ENCODE measurements around the gene PTPRD.

The PTPRD gene

DNA sequence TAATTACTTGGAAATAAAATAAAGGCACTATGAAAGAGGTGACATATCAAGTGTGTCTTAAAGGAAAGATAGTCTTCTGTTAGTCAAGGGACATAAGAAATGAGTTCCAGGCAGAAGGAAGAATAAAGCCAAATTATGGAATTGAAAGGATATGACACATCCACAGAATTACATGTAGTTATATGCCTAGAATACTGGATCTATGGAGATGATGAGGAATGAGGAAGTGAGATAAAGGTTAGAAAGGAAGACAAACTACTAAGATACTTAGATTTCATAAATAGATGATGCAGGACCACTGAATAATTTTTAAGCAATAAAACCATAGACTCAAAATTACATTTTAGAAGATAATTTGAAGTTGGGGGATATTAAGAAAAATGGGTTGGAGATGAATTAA lies 609.8 kb downstream of the PTPRD start:
- Mint-ChIP-seq H3K27me3 (no peaks in the 10 kb centered on the region), H3K27ac (no peak overlapping the region), H3K36me3 (ENCODE audit: low read depth) (no peaks in the 10 kb centered on the region), H3K4me3 (no peak overlapping the region), H3K4me1 (ENCODE audit: low read depth) (no peaks in the 10 kb centered on the region), H3K9me3 (peaks cover 9% of the 10 kb centered on the region)
- DNase-seq: no peak

DNA sequence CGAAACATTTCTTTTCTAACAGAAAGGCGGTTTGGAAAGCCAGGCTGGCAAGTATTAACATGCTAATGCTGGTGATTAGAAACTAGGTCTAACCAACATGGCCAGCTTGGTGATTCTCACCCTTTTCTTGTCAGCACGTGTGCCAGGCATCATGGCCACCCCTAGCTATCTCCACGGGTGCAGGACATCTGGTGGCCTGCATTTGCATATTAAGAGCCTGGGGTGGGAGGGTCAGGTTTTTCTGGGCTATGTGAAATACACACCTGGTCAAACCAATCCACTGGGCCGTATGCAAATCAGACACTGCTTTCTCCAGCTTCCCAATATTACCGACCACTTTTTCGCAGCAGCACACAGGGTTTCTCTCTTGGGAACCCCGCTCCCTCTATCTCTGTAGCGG lies 612.1 kb downstream of the PTPRD start:
- Mint-ChIP-seq H3K36me3 (ENCODE audit: low read depth) (no peaks in the 10 kb centered on the region), H3K4me3 (no peak overlapping the region), H3K4me1 (ENCODE audit: low read depth) (no peaks in the 10 kb centered on the region), H3K9me3 (peaks cover 9% of the 10 kb centered on the region), H3K27ac (no peak overlapping the region), H3K27me3 (no peaks in the 10 kb centered on the region)
- no peak for DNase-seq

- Mint-ChIP-seq H3K4me1 (ENCODE audit: low read depth) (no peaks in the 10 kb centered on the region), H3K9me3 (peaks cover 13% of the 10 kb centered on the region)
Observed at GRCh38 chr9:9998491-9999287, 614.1 kb downstream of the PTPRD start.

GRCh38 chr9:9997585-9997984 lies 615.2 kb downstream of the PTPRD start:
- H3K4me1 Mint-ChIP-seq (ENCODE audit: low read depth): no peaks in the 10 kb centered on the region
- no peak overlapping the region for H3K27ac Mint-ChIP-seq
- H3K36me3 Mint-ChIP-seq (ENCODE audit: low read depth): no peaks in the 10 kb centered on the region
- peaks cover 13% of the 10 kb centered on the region for H3K9me3 Mint-ChIP-seq
- H3K27me3 Mint-ChIP-seq: no peaks in the 10 kb centered on the region
- no peak overlapping the region for H3K4me3 Mint-ChIP-seq
- no peak for DNase-seq

More at GRCh38 chr9:9998491-9999287, 614.1 kb downstream of the PTPRD start:
- Mint-ChIP-seq H3K4me3 (no peak overlapping the region), H3K27me3 (no peaks in the 10 kb centered on the region), H3K27ac (no peak overlapping the region), H3K36me3 (ENCODE audit: low read depth) (no peaks in the 10 kb centered on the region)
- no peak for DNase-seq

- Mint-ChIP-seq H3K27me3 (no peaks in the 10 kb centered on the region), H3K4me1 (ENCODE audit: low read depth) (no peaks in the 10 kb centered on the region), H3K27ac (no peak overlapping the region), H3K4me3 (no peak overlapping the region), H3K9me3 (peaks cover 19% of the 10 kb centered on the region), H3K36me3 (ENCODE audit: low read depth) (no peaks in the 10 kb centered on the region)
- no peak for DNase-seq
Observed at GRCh38 chr9:9996259-9996658, 616.5 kb downstream of the PTPRD start.

GRCh38 chr9:9992936-9993335 lies 619.9 kb downstream of the PTPRD start:
- H3K9me3 Mint-ChIP-seq: peaks cover 17% of the 10 kb centered on the region
- H3K27me3 Mint-ChIP-seq: no peaks in the 10 kb centered on the region
- H3K27ac Mint-ChIP-seq: no peak overlapping the region
- H3K4me3 Mint-ChIP-seq: no peak overlapping the region
- H3K4me1 Mint-ChIP-seq (ENCODE audit: low read depth): no peaks in the 10 kb centered on the region
- H3K36me3 Mint-ChIP-seq (ENCODE audit: low read depth): no peaks in the 10 kb centered on the region
- DNase-seq: no peak

GRCh38 chr9:9973062-9973461 lies 639.7 kb downstream of the PTPRD start:
- Mint-ChIP-seq H3K4me3 (no peak overlapping the region), H3K27me3 (no peaks in the 10 kb centered on the region), H3K9me3 (no peaks in the 10 kb centered on the region), H3K27ac (no peak overlapping the region), H3K4me1 (ENCODE audit: low read depth) (no peaks in the 10 kb centered on the region), H3K36me3 (ENCODE audit: low read depth) (no peaks in the 10 kb centered on the region)
- no peak for DNase-seq

DNA sequence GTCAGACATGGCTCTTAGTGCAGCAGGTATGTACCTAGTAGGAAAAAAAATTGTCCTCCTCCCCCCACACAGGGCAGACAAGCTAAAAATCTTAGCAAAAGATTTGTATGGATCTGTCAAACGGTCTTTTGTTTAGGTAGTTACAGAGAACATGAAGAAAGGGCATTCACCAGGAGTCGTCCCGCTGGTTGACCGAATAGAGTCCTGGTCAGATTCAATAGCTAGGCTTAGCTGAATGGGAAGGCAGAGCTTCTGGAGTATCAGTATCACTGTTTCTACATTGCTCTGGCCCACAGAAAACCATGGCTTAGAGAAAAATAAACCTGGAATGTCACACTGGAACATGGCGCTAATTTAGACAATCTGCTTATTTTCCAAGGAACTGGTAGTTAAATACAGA lies 642.3 kb downstream of the PTPRD start:
- H3K4me3 Mint-ChIP-seq: no peak overlapping the region
- H3K4me1 Mint-ChIP-seq (ENCODE audit: low read depth): no peaks in the 10 kb centered on the region
- no peak overlapping the region for H3K27ac Mint-ChIP-seq
- no peak for DNase-seq
- H3K36me3 Mint-ChIP-seq (ENCODE audit: low read depth): no peaks in the 10 kb centered on the region
- H3K27me3 Mint-ChIP-seq: no peaks in the 10 kb centered on the region
- H3K9me3 Mint-ChIP-seq: no peaks in the 10 kb centered on the region

- DNase-seq: no peak
- Mint-ChIP-seq H3K4me3 (no peak overlapping the region), H3K27me3 (no peaks in the 10 kb centered on the region), H3K27ac (no peak overlapping the region), H3K9me3 (no peaks in the 10 kb centered on the region), H3K36me3 (ENCODE audit: low read depth) (no peaks in the 10 kb centered on the region), H3K4me1 (ENCODE audit: low read depth) (no peaks in the 10 kb centered on the region)
Observed at GRCh38 chr9:9963841-9964240, 649.0 kb downstream of the PTPRD start.

GRCh38 chr9:9961934-9962333 lies 650.9 kb downstream of the PTPRD start:
- Mint-ChIP-seq H3K4me1 (ENCODE audit: low read depth) (no peaks in the 10 kb centered on the region), H3K9me3 (no peaks in the 10 kb centered on the region), H3K4me3 (no peak overlapping the region), H3K36me3 (ENCODE audit: low read depth) (no peaks in the 10 kb centered on the region), H3K27me3 (no peaks in the 10 kb centered on the region), H3K27ac (no peak overlapping the region)
- DNase-seq: no peak

DNA sequence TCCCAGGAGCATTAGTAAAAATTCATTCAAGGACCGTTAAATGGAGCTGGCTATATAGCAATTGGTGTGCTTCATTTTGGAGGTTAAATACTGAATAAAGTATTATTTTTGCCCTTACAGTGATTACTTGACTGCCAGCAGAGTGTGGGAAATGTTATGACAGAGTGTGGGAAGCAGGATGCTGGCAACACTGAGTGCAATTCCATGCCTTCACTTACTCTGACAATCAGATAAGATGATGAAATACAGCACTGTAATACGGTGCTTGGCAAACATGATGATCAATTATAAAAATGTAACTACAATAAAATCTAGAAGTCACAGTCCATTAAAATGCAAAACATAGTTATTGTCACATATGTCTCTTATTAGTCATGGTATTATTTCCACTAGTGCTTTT lies 651.3 kb downstream of the PTPRD start:
- no peaks in the 10 kb centered on the region for H3K4me1 Mint-ChIP-seq (ENCODE audit: low read depth)
- H3K36me3 Mint-ChIP-seq (ENCODE audit: low read depth): no peaks in the 10 kb centered on the region
- no peak overlapping the region for H3K27ac Mint-ChIP-seq
- H3K27me3 Mint-ChIP-seq: no peaks in the 10 kb centered on the region
- no peak for DNase-seq
- H3K4me3 Mint-ChIP-seq: no peak overlapping the region
- H3K9me3 Mint-ChIP-seq: no peaks in the 10 kb centered on the region

- H3K4me1 Mint-ChIP-seq (ENCODE audit: low read depth): no peaks in the 10 kb centered on the region
- H3K27me3 Mint-ChIP-seq: no peaks in the 10 kb centered on the region
- no peaks in the 10 kb centered on the region for H3K9me3 Mint-ChIP-seq
Observed at GRCh38 chr9:9951556-9952160, 661.1 kb downstream of the PTPRD start.

GRCh38 chr9:9950813-9951212 lies 662.0 kb downstream of the PTPRD start:
- H3K27me3 Mint-ChIP-seq: no peaks in the 10 kb centered on the region
- H3K4me3 Mint-ChIP-seq: no peak overlapping the region
- H3K9me3 Mint-ChIP-seq: no peaks in the 10 kb centered on the region
- no peak overlapping the region for H3K27ac Mint-ChIP-seq
- DNase-seq: no peak
- no peaks in the 10 kb centered on the region for H3K4me1 Mint-ChIP-seq (ENCODE audit: low read depth)
- H3K36me3 Mint-ChIP-seq (ENCODE audit: low read depth): no peaks in the 10 kb centered on the region

More at GRCh38 chr9:9951556-9952160, 661.1 kb downstream of the PTPRD start:
- no peak overlapping the region for H3K4me3 Mint-ChIP-seq
- H3K27ac Mint-ChIP-seq: no peak overlapping the region
- no peak for DNase-seq
- no peaks in the 10 kb centered on the region for H3K36me3 Mint-ChIP-seq (ENCODE audit: low read depth)

DNA sequence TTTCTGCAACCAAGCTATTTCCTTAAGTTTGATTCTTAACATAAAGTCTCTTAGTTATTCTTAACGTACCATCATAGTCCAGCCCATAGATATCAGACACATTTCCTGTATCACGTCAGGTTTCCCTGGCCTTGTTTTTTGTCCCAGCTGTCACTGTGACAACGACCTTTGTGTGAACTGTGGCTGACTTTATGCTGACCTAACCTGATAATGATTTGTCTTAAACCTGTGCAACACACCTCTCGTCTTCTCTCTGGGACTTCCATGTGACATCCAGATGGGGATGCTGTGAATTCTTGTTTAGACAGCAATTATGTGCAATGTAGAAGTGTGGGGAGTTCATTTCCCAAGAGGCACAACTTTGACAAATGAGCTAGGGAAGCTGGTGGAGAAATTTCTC lies 662.8 kb downstream of the PTPRD start:
- no peak overlapping the region for H3K4me3 Mint-ChIP-seq
- no peak overlapping the region for H3K27ac Mint-ChIP-seq
- H3K4me1 Mint-ChIP-seq (ENCODE audit: low read depth): no peaks in the 10 kb centered on the region
- no peaks in the 10 kb centered on the region for H3K9me3 Mint-ChIP-seq
- DNase-seq: no peak
- H3K36me3 Mint-ChIP-seq (ENCODE audit: low read depth): no peaks in the 10 kb centered on the region
- no peaks in the 10 kb centered on the region for H3K27me3 Mint-ChIP-seq

- no peaks in the 10 kb centered on the region for H3K27me3 Mint-ChIP-seq
- H3K36me3 Mint-ChIP-seq (ENCODE audit: low read depth): no peaks in the 10 kb centered on the region
- H3K4me1 Mint-ChIP-seq (ENCODE audit: low read depth): no peaks in the 10 kb centered on the region
- no peaks in the 10 kb centered on the region for H3K9me3 Mint-ChIP-seq
- H3K4me3 Mint-ChIP-seq: no peak overlapping the region
- no peak for DNase-seq
- no peak overlapping the region for H3K27ac Mint-ChIP-seq
Observed at GRCh38 chr9:9949368-9949767, 663.4 kb downstream of the PTPRD start.

Data from activated T-cell treated with anti-CD3 and anti-CD28 coated beads, Interleukin-2, amount 50 U/mL, for 24 hours (primary cell).